C1 segment of cervical spinal cord (tissue), 14 donors: ENCODE data around the gene TRPC3.
A peak's percentile ranks its signal among the peaks of the same experiment; 100 is the strongest.
"Not testable (repeated sequence)": the region's sequence is repeated elsewhere in the genome, so short reads cannot be mapped to it uniquely, and the experiment has no call there.

Experiments
- DNase-seq, 14 donors: peaks; one replicate each; lab custom pipeline; 2025; lab: John Stamatoyannopoulos, UW

The TRPC3 gene

GRCh38 chr4:121946644-121947043 is 5.2 kb downstream of the TRPC3 start:
- no peak for DNase-seq

GRCh38 chr4:121943941-121944340 is 7.9 kb downstream of the TRPC3 start:
- DNase-seq = no peak

- DNase-seq = no peak
Measured at GRCh38 chr4:121939690-121940089, 12.2 kb downstream of the TRPC3 start.

GRCh38 chr4:121938282-121939092 is 13.4 kb downstream of the TRPC3 start:
- DNase-seq = no peak

- no peak for DNase-seq
Measured at GRCh38 chr4:121936101-121936500, 15.8 kb downstream of the TRPC3 start.

GRCh38 chr4:121934635-121935034 is 17.2 kb downstream of the TRPC3 start:
- no peak for DNase-seq

GRCh38 chr4:121932212-121932974 is 19.5 kb downstream of the TRPC3 start:
- DNase-seq = peak in 1 of 14 donors; percentile 1

- DNase-seq = no peak
Measured at GRCh38 chr4:121930304-121930703, 21.6 kb downstream of the TRPC3 start.

- no peak for DNase-seq
Measured at GRCh38 chr4:121927948-121928347, 23.9 kb downstream of the TRPC3 start.

GRCh38 chr4:121926490-121926889 is 25.4 kb downstream of the TRPC3 start:
- not testable (repeated sequence) for DNase-seq

GRCh38 chr4:121923306-121923705 is 28.6 kb downstream of the TRPC3 start:
- no peak for DNase-seq

GRCh38 chr4:121913667-121914066 is 38.2 kb downstream of the TRPC3 start:
- no peak for DNase-seq

GRCh38 chr4:121908346-121908745 is 43.5 kb downstream of the TRPC3 start:
- DNase-seq = no peak

GRCh38 chr4:121900132-121900983 is 51.5 kb downstream of the TRPC3 start:
- peak in 7 of 14 donors; percentile 0 to 11 (median 2) for DNase-seq

GRCh38 chr4:121898150-121898549 is 53.7 kb downstream of the TRPC3 start:
- no peak for DNase-seq

GRCh38 chr4:121888134-121888533 is 63.7 kb downstream of the TRPC3 start:
- no peak for DNase-seq

GRCh38 chr4:121885115-121885514 is 66.7 kb downstream of the TRPC3 start:
- DNase-seq = no peak

GRCh38 chr4:121881158-121881557 is 70.7 kb downstream of the TRPC3 start:
- DNase-seq = no peak

GRCh38 chr4:121879135-121879534 is 72.7 kb downstream of the TRPC3 start:
- DNase-seq = no peak

GRCh38 chr4:121877041-121877773 is 74.7 kb downstream of the TRPC3 start:
- DNase-seq = no peak

- DNase-seq = no peak
Measured at GRCh38 chr4:121876070-121876469, 75.8 kb downstream of the TRPC3 start.
